ENCODE results near the gene GDF10.

Gene GDF10

DNA sequence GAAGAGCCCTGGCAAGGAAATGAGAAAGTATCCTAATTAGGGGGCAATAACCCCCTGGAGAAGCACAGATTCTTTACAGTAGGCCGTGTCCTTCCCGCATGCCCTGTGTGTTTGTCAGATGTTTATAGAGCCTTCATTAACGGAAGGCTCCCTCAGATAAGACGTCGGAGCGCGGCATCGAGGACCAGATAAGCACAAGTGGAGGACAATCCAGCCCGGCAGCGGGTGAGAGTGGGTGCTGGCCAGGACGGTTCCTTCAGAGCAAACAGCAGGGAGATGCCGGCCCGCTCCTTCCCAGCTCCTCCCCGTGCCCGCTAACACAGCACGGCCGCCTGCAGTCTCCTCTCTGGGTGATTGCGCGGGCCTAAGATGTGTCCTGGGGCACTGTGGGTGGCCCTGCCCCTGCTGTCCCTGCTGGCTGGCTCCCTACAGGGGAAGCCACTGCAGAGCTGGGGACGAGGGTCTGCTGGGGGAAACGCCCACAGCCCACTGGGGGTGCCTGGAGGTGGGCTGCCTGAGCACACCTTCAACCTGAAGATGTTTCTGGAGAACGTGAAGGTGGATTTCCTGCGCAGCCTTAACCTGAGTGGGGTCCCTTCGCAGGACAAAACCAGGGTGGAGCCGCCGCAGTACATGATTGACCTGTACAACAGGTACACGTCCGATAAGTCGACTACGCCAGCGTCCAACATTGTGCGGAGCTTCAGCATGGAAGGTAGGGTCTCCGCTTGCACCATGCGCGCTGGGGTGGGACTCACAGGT is 22.5 kb downstream of the GDF10 start, which contains the start of gene GDF2:
TSS of gene GDF2 (plus strand) at position 155 of the 762 bp plus-strand sequence. CDS start at position 370, 215 bp downstream.
- Histone ChIP-seq H2BK12ac (ENCODE audit: low read length) (no peak within 1 kb of the TSS), H2AK5ac (ENCODE audit: low read depth, low read length) (no peak within 1 kb of the TSS), H3K23ac (ENCODE audit: low read depth, low read length, poor library complexity) (peak within 1 kb of the TSS; percentile 27), H4K8ac (ENCODE audit: low read depth, low read length) (no peak within 1 kb of the TSS), H2AFZ (ENCODE audit: low read length) (no peak within 1 kb of the TSS), H3K79me1 (ENCODE audit: low read depth, low read length) (no peaks in the 10 kb centered on the region), H2BK5ac (ENCODE audit: low read length) (no peak within 1 kb of the TSS), H3K14ac (ENCODE audit: low read length) (no peak within 1 kb of the TSS), H3K36me3 (replicated peaks in 1 of 2; ENCODE audit: control insufficient read depth in 2 of 2, insufficient read depth in 2 of 2, low read length in 2 of 2) (no peaks in the 10 kb centered on the region), H4K91ac (ENCODE audit: low read depth, low read length, poor library complexity) (no peak within 1 kb of the TSS), H3K27me3 (ENCODE audit: control insufficient read depth in 3 of 3, insufficient read depth in 3 of 3, low read depth in 1 of 3, low read length in 3 of 3) (no peaks in the 10 kb centered on the region), H3K4me2 (ENCODE audit: insufficient read depth, low read length, poor library complexity, severe bottlenecking) (no peak within 1 kb of the TSS), H3K4ac (ENCODE audit: low read length) (no peak within 1 kb of the TSS), H3K18ac (ENCODE audit: low read length) (peak within 1 kb of the TSS; percentile 52), H3K27ac (replicated peaks; ENCODE audit: low read length) (no peak within 1 kb of the TSS), H3K4me1 (ENCODE audit: control insufficient read depth in 2 of 2, insufficient read depth in 1 of 2, low read depth in 1 of 2, low read length in 2 of 2) (peaks cover 0 to 3% of the 10 kb centered on the region in 2 donors), H3K9ac (ENCODE audit: low read depth, low read length, poor library complexity) (no peak within 1 kb of the TSS), H3K4me3 (ENCODE audit: low read length in 2 of 2) (no peak within 1 kb of the TSS), H2BK120ac (ENCODE audit: low read depth, low read length) (no peak within 1 kb of the TSS), H2BK15ac (ENCODE audit: low read length) (no peak within 1 kb of the TSS), H3K9me3 (replicated peaks in 1 of 2; ENCODE audit: control insufficient read depth in 2 of 2, insufficient read depth in 1 of 2, low read depth in 1 of 2, low read length in 2 of 2) (no peaks in the 10 kb centered on the region)
- WGBS, 2 donors (ENCODE audit: extremely low coverage in 2 of 2, insufficient read length in 2 of 2, insufficient replicate concordance in 1 of 2) = no CpG with 5 or more reads among the region's 35 CpGs
- no peak for DNase-seq (ENCODE audit: low spot score)

DNA sequence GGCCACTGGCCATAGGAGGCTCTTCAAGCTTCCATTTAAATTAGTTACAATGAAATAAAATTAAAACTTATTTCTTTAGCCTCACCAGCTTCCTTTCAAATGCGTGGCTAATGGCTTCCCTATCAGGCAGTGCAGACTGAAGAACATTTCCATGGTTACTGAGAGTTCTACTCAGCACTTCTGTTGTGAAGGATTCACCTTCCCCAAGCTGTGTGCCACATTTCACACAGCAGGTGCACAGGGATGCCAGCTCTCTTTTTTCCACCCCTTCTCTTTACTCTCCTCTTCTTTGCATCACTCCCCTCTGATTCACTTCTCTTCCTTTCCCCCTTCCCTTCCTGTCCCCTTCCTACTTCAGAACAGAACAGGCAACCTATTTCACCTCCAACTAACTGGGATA is 23.1 kb downstream of the GDF10 start:
- Histone ChIP-seq H4K91ac (ENCODE audit: low read depth, low read length, poor library complexity) (no peak overlapping the region), H3K9ac (ENCODE audit: low read depth, low read length, poor library complexity) (no peak overlapping the region), H4K8ac (ENCODE audit: low read depth, low read length) (no peak overlapping the region), H3K4me2 (ENCODE audit: insufficient read depth, low read length, poor library complexity, severe bottlenecking) (no peak overlapping the region), H3K27ac (replicated peaks; ENCODE audit: low read length) (no peak overlapping the region), H2AK5ac (ENCODE audit: low read depth, low read length) (no peak overlapping the region), H3K27me3 (ENCODE audit: control insufficient read depth in 3 of 3, insufficient read depth in 3 of 3, low read depth in 1 of 3, low read length in 3 of 3) (no peaks in the 10 kb centered on the region), H3K4me3 (ENCODE audit: low read length in 2 of 2) (no peak overlapping the region), H2BK120ac (ENCODE audit: low read depth, low read length) (no peak overlapping the region), H3K23ac (ENCODE audit: low read depth, low read length, poor library complexity) (no peak overlapping the region), H3K36me3 (replicated peaks in 1 of 2; ENCODE audit: control insufficient read depth in 2 of 2, insufficient read depth in 2 of 2, low read length in 2 of 2) (no peaks in the 10 kb centered on the region), H3K9me3 (replicated peaks in 1 of 2; ENCODE audit: control insufficient read depth in 2 of 2, insufficient read depth in 1 of 2, low read depth in 1 of 2, low read length in 2 of 2) (no peaks in the 10 kb centered on the region), H3K14ac (ENCODE audit: low read length) (no peak overlapping the region), H3K4ac (ENCODE audit: low read length) (no peak overlapping the region), H3K4me1 (ENCODE audit: control insufficient read depth in 2 of 2, insufficient read depth in 1 of 2, low read depth in 1 of 2, low read length in 2 of 2) (peaks cover 0 to 3% of the 10 kb centered on the region in 2 donors), H2BK15ac (ENCODE audit: low read length) (no peak overlapping the region), H3K79me1 (ENCODE audit: low read depth, low read length) (no peaks in the 10 kb centered on the region), H2BK5ac (ENCODE audit: low read length) (no peak overlapping the region), H3K18ac (ENCODE audit: low read length) (no peak overlapping the region), H2BK12ac (ENCODE audit: low read length) (no peak overlapping the region), H2AFZ (ENCODE audit: low read length) (no peak overlapping the region)
- DNase-seq (ENCODE audit: low spot score) = no peak
- WGBS, 2 donors (ENCODE audit: extremely low coverage in 2 of 2, insufficient read length in 2 of 2, insufficient replicate concordance in 1 of 2) = no CpG with 5 or more reads among the region's 1 CpG

DNA sequence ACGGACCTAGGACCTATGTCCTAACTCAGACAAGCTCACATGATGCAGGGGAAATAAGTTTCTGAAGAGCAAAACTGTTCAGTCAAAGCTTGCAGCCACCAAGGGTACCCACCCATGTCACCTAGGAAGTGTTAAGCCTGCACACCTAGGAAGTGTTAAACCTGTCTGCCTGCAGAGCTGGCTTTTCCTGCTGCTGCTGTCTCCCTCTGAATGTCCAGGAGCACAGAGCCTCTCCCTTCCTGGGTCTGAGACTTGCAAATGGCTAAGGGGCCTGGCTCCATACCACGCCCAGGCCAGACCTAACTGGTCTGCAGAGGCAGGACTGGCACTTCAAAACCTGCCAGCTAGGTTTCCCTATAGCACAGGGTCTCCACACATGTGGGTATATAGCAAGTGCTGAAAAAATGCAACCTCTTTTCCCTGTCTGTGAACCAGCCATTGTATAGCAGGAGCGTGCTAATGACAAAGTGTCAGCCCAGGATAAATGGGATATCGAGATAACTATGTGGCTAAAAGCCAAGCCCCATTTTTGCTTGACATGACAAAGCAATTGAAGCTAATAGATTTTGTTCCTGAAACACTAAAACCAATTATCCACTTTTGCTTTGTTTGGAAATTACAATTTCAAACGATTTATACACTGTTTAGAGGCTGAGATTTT is 23.8 kb downstream of the GDF10 start:
- Histone ChIP-seq H3K9ac (ENCODE audit: low read depth, low read length, poor library complexity) (no peak overlapping the region), H3K4me3 (ENCODE audit: low read length in 2 of 2) (no peak overlapping the region), H3K27me3 (ENCODE audit: control insufficient read depth in 3 of 3, insufficient read depth in 3 of 3, low read depth in 1 of 3, low read length in 3 of 3) (no peaks in the 10 kb centered on the region), H3K9me3 (replicated peaks in 1 of 2; ENCODE audit: control insufficient read depth in 2 of 2, insufficient read depth in 1 of 2, low read depth in 1 of 2, low read length in 2 of 2) (no peaks in the 10 kb centered on the region), H3K18ac (ENCODE audit: low read length) (no peak overlapping the region), H3K4me2 (ENCODE audit: insufficient read depth, low read length, poor library complexity, severe bottlenecking) (no peak overlapping the region), H3K4me1 (ENCODE audit: control insufficient read depth in 2 of 2, insufficient read depth in 1 of 2, low read depth in 1 of 2, low read length in 2 of 2) (peaks cover 0 to 3% of the 10 kb centered on the region in 2 donors), H2BK12ac (ENCODE audit: low read length) (no peak overlapping the region), H2BK120ac (ENCODE audit: low read depth, low read length) (no peak overlapping the region), H3K27ac (replicated peaks; ENCODE audit: low read length) (no peak overlapping the region), H4K91ac (ENCODE audit: low read depth, low read length, poor library complexity) (no peak overlapping the region), H2BK15ac (ENCODE audit: low read length) (no peak overlapping the region), H3K4ac (ENCODE audit: low read length) (no peak overlapping the region), H2AK5ac (ENCODE audit: low read depth, low read length) (no peak overlapping the region), H3K14ac (ENCODE audit: low read length) (no peak overlapping the region), H3K79me1 (ENCODE audit: low read depth, low read length) (no peaks in the 10 kb centered on the region), H3K23ac (ENCODE audit: low read depth, low read length, poor library complexity) (no peak overlapping the region), H3K36me3 (replicated peaks in 1 of 2; ENCODE audit: control insufficient read depth in 2 of 2, insufficient read depth in 2 of 2, low read length in 2 of 2) (no peaks in the 10 kb centered on the region), H2BK5ac (ENCODE audit: low read length) (no peak overlapping the region), H2AFZ (ENCODE audit: low read length) (no peak overlapping the region), H4K8ac (ENCODE audit: low read depth, low read length) (no peak overlapping the region)
- WGBS, 2 donors (ENCODE audit: extremely low coverage in 2 of 2, insufficient read length in 2 of 2, insufficient replicate concordance in 1 of 2) = no CpG with 5 or more reads among the region's 5 CpGs
- no peak for DNase-seq (ENCODE audit: low spot score)

Measured in neuronal stem cell (in vitro differentiated cells).